Measurements from ENCODE around the gene TMEM185B.
A peak's percentile ranks its signal among the peaks of the same experiment; 100 is the strongest.
"Not testable (repeated sequence)": the region's sequence is repeated elsewhere in the genome, so short reads cannot be mapped to it uniquely, and the experiment has no call there.

The TMEM185B gene

DNA sequence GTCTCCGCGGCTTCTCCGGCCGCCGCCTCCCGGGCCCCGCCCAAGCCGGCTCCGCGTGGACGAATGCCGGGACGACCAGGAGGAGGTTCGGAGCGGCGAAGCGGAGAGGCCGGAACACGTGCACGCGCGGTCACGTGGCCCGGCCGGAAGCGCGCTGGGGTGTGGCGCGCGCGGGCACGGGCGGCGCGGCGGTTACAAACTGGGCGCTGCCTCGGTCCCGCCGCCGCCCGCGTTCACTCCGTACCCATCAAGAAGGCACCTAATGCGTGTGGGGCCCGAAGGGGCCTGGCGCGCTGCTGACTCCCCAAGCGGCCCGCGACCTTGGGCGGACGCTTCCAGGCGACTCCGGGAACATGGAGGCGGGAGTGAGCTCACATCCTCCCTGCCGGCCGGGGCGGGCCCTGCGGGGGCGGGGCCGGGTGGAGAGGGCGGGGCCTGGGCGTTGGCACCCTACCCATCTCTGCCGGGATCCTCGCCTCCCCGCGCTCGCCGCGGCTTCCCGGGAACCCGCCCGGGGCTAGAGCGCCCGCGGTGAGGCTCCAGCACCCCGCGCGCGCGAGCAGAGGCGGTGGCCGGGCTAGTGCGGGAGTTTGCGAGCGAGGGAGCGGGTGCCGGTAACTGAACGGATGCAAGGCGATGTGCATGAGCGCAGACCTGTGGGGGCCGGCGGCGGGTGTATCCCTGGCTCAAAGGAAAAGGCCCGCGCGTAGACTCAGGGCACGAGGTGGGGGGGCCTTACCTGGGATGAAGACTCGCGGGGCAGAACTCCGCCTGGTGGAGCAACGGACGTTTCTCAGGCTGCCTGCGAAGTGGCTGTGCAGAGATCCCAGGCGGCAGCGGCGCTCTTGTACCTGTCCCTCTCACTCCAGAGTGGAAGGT, at the start of gene TMEM185B:
TMEM185B (minus strand) TSS at position 367 of the 879 bp plus-strand sequence. CDS start 424 bp downstream, outside the sequence.
- peak; percentile 92 for DNase-seq

DNA sequence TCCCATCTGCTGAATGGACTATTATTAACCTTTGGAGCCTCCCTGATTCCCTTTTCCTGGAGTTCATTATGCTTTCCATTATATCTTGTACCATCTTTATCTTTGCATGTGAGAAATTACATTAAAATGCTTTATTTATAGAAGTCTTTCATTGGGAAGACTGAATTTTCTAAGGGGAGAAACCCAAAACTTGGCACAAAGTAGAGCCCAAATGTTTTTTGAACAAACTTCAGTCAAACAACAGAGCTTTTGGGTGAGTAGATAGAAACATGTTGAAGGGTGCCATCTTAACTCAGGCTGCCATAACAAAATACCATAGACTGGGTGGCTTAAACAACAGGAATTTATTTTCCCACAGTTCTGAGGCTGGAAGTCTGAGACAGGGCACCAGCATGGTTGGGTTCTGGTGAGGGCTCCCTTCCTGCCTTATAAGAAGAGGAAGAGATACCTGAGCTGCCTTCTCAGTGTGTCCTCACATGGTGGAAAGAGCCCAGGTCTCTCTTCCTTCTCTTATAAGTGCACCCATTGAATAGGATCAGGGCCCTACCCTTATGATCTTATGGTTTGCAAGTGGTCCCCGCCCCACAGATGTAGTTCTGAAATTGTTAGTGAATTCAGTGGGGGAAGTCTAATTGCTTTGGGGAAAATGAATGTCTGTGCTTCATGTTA, 48.6 kb upstream of the TMEM185B start:
- no peak for DNase-seq

DNA sequence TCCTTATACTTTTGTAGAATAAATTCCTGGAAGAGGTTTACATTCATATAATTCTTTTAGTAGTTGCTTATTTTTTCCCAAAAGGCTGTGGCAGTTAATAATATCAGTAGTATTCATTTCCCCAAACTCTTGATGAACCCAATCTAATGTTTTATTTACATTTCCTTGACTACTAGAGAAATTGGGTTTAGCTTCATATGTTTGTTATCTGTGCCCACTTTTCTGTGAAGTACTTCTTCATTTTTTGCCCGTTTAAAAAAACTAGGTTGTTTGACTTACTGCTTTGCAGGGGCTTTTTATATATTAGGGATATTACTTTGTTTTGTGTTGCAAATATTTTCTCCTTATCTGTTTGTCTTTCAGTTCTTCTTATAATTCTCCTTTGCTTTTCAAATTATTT, 46.6 kb upstream of the TMEM185B start:
- no peak for DNase-seq

DNA sequence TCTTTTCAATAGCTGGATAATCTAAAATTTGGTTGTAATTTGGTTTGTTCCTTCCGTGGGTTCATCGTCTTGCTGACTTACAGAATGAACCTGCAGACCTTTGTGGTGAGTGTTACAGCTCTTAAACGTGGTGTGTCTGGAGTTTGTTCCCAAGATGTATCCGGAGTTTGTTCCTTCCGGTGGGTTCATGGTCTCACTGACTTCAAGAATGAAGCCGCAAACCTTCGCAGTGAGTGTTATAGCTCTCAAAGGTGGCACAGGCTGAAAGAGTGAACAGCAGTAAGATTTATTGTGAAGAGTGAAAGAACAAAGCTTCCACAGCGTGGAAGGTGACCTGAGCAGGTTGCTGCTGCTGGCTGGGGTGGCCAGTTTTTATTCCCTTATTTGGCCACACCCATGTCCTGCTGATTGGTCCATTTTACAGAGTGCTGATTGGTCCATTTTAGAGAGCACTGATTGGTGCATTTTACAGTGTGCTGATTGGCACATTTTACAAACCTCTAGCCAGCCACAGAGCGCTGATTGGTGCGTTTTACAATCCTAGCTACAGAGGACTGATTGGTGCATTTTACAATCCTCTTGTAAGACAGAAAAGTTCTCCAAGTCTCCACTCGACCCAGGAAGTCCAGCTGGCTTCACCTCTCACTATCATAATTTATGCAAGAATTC, 46.0 kb upstream of the TMEM185B start:
- no peak for DNase-seq

DNA sequence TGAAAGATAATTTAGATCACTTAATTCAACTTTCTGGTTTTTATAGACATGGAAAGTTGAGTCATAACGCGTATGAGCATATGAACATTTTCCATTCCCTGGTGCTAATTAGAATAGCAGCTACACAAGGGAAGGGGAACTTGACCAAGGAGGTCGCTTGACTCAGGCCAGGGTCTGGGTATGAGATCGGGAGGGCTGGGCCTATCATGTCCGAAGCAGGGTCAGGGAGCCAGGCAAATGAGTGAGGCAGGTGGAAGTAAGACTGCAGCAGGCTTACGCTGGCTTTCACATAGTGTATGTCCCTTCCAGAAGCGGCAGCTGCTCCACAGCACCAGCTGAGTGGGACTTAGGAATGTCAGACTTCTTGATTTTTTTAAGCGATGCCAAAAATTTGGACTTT, 44.1 kb upstream of the TMEM185B start:
- DNase-seq = no peak

DNA sequence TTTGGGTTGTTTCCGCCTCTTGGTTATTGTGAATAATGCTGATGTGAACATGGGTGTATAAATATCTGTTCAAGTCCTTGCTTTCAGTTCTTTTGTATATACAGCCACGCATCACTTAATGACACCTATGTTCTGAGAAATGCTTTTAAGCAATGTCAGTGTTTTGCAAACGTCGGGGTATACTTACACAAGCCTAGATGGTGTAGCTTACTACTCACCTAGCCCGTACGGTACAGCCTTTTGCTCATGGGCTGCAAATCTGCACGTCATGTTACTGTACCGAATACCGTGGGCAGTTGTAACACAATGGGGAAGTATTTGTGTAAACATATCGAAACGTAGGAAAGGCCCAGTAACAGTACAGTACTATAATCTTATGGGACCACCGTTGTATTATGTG, 41.8 kb upstream of the TMEM185B start:
- DNase-seq = no peak

DNA sequence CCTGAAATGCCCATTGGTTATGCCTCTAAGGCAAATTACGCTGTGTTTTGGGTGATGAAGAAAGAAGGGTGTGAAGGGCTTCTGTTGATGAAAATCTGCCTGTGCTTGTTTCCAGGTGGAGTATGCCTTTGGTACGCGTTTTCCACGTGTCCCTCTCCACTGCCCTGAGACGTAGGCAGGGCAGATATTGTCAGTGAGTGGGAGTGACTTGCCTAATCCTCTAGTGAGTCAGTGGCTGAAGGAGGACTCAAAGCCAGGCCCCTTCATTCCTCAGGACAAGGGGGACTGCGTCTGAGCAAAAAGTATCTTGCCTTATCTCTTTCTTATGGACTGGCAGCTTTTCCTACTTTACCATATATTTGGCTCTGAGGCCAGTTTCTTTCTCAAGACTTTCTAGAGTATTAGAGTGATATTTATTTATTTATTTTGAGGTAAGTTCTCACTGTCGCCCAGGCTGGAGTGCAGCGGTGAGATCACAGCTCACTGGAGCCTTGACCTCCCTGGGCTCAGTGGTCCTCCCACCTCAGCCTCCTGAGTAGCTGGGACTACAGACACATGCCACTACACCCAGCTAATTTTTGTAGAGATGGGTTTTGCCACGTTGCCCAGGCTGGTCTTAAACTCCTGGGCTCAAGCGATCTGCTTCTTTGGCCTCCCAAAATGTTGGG, 39.7 kb upstream of the TMEM185B start:
- no peak for DNase-seq

DNA sequence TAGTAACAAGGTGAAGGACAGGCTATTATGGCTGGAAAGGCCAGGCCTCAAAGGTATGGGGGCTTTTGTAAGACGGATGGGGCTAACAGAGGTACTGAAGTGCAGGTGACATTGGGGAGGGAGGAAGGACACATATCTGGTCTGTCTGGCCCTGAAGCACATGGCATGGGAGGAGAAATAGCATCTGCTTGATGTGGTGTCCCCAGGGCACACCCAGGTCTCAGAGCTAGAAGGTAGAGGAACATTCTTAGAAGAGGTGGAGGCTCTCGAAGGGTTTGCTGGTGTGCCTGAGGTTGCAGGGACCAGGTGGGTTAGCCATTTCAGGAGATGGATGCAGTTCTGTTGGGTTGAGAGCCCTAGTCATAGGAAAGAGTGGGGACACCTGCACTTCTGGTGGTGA, 39.0 kb upstream of the TMEM185B start:
- DNase-seq = no peak

DNA sequence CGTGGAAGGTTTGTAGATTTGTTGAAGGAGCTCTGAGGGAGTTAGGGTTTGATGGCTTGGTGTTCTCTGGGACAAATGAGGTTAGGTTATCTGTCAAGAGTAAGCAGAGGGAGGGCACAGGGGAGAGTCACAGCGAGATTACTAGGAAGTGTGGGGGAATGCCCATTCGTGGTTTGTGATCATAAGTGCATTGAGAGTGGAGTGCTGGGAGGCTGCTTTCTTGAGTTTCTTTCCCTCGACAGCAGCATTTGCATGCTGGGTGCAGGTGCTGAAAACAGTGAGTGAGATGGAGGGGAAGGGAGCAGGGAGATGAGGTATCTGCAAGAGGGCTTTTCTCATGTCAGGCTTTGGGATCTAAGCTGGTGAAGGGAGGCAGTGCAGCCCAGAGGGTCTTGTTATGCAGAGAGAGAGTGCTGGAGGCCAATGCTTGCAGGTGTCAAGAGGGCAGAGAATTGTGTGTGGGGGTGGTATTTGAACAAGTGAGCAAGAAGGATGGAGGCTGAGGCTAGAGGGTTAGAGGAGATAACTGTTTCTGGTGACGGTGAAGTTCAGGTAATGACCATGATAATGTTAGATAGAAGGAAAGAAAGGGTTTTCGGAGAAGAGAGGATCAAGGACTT, 38.3 kb upstream of the TMEM185B start:
- DNase-seq = no peak

DNA sequence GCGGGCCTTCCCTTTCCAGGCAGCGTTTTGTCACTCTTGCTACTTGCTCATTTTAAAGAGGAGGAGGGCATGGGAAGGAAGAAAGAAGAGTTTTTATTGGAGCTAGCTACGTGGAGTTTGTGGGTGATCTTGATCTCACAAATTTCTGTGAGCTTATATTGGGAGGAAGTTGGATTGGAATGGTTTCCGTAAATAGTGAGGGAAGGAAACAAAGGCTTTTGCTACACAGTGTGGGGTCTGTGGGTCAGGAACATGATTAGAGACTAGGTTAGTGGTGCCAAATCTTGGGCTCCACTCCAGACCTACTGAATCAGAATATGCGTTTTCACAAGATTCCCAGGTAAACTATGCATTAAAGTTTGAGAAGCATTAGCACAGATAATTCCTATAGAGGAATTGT, 37.5 kb upstream of the TMEM185B start:
- no peak for DNase-seq

DNA sequence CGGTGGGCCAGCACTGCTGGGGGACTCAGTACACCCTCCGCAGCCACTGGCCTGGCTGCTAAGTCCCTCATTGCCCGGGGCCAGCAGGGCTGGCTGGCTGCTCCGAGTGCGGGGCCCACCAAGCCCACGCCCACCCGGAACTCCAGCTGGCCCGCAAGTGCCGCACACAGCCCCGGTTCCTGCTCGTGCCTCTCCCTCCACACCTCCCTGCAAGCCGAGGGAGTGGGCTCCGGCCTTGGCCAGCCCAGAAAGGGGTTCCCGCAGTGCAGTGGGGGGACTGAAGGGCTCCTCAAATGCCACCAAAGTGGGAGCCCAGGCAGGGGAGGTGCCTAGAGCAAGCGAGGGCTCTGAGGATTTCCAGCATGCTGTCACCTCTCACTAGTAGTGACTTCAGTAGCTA, 36.7 kb upstream of the TMEM185B start:
- not testable (repeated sequence) for DNase-seq

DNA sequence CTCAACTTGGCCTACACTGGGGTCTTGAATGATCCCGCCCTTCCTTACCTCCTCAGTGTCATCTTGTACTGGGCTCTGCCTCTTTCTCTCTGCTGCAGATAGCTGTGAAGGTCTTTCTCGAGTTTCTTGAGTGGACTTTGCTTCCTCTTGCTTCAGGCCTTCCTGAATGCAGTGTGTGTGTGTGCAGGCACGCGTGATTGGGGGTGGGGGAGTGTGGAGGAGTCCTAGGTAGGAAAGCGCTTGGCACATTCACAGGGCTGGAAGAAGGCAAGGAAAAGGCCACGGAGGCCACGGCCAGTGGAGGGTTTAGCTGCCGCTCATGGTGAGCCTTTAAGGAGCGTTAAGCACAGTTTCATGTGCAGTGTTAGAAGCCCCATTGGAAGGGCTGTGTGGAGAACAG, 35.0 kb upstream of the TMEM185B start:
- DNase-seq = no peak

DNA sequence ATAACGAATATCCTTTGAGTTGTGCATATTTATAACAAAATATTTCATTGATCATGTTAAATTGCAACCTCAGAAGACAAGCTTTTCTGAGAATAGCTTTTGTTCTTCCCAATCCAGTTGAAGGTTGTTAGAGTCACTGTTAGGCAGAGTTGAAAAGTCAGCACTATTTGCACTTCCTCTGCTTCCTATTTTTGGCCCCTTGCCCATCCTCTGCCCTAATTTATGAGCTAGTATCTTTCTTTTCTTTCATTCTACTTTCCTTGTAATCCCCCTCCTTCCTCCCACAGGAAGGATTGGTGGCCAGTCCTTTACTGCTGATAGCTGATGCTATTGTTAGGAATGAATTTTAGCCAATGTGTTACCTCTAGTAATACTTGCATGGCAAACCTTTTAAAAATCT, 34.3 kb upstream of the TMEM185B start:
- DNase-seq = no peak

DNA sequence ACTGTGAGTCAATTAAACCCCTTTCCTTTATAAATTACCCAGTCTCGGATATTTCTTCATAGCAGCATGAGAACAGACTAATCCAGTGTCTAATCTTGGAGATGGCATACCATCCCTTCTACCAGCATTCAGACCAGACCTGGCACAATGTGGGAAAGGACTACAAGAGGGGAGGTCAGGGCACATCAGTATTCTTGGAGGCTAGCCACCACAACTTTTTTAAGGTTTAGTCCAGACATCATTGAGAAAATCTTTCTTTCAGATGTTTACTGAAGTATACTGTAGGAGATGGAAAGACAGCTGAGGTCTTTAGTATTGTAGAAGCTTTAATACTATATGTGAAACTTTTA, 33.4 kb upstream of the TMEM185B start:
- no peak for DNase-seq

DNA sequence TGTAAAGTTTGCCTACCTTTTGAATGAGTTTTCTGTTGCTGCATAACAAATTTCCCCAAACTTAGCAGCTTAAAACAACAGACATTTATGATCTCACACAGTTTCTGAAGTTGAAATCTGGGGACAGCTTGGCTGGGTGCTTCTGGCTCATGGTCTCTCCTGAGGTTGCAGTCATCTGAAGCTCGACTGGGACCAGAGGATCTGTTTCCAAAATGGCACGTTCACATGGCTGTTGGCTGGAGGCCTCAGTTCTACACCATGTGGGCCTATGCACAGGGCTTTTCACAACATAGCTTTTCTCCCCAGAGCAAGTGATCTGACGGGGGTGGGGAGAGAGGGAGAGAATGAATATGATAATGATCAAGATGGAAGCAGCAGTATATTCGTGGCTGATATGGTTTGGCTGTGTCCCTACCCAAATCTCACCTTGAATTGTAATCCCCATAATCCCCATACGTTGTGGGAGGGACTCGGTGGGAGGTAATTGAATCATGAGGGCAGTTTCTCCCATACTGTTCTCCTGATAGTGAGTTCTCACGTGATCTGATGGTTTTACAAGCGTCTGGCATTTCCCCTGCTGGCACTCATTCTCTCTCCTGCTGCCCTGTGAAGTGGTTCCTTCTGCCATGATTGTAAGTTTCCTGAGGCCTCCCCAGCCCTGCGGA, 32.9 kb upstream of the TMEM185B start:
- no peak for DNase-seq

DNA sequence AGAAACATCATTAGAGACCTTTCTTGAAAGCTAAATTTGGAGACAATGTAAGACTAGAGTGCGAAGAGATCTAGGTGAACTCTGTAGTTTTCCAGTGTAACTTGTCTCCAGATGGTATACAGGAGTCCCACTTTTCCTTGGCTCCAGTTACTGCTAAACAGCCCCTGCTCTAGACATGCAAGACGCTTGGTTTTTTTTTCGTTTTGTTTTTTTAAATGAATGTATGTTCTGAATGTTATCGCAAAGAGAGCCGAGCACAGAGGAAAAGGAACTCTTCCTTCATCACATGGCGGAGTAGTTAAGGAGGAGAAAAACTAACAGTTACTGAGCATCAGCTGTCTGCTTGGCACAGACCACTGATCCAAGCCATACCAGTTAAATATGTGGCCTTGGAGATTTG, 31.9 kb upstream of the TMEM185B start:
- DNase-seq = no peak

DNA sequence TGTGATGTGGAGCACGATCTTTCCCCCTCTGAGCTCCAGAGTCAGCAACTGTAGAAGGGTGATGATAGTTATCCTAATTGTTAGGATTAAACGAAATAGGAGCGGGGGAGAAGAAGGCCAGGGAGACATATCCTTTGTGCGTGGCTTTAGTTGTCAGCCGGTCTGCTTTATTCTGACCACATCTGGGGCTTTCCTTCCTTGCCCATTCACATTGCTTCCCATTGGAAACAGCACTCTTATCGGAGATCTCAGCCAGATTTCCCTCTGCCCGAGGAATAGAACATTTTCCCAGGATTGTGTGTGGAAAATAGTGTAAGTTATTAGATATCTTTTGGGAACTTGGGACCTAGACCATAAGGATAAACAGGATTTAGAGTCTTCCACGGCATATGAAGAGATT, 31.0 kb upstream of the TMEM185B start:
- DNase-seq = no peak

DNA sequence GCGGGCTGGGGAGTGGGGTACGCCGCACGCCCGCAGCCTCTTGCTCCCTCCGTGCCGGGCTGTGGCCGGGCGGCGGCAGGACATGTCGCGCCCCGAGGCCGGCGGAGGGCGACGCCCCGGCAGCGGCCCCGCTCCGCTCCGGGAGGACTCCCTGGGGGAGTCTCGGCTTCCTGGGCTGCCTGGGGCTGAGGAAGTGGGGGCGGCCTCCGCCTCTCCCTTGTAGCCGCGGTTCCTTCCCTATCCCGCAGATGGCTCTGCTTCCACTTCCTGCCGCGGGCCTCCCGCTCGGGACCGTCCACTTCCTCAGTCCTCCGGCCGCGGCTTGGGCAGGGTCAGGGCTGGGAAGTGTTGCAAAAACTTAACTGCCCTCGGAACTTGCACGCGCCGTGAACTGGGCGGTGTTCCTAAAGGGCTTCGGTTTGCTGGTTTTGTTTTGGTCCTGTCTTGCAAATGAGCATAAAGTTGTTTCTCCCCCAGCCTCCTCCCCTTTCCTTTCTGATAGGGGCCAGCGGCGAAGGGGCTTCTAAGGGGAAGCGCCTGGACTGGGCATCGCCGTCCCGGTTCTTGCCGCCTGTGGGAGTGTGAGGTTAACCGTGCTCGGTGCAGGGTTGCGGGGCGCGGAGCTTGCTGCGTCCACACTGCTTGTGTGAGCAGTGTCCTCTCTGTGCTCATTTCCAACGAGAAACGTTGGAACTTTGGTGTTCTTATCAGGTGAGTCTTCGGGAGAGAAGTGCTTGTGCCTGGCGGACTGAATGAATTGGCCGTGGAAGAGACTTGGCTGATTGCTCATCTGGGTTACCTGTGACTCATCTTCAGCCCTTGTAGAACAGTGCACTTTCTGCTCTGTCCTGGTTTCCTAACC, 30.1 kb upstream of the TMEM185B start:
- peak; percentile 17 for DNase-seq

DNA sequence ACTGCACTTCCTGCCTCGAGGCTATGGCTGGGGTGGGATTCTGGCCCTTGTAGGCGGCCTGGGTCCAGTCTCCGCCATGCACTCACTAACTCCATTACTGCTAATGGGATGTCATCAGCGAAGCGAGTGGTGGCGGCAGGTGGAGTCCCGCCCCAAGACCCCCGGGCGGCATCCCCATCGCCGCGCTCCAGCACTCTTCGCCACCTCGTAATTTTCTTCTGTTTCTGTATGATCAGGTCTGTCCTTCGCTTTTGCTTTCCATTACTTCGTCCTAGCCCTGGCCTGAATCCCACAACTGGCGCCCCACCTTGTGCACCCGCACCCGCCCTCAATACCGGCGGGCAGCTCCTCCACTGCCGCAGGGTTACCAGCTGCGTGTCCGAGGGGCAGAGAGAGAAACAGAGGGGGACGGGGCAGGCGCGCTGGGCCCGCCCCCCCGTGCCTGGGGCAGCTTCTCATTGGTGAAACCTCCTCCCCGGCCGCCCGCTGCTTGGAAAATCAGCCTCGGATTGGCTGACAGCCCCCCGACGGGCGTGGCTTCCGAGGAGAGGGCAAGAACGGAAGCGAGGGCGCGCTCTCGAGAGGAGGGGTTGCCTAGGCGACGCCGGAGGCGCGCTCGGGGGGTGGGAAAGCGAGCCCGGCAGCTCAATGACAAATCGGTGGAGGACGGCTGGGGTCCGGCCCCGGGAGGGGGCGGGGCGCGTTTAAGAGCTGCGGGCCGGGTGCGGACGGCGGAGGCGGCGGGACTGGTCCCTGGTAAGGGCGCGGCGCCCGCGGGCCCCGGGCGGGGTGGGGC, 29.2 kb upstream of the TMEM185B start, which contains the start of gene RALB:
RALB (plus strand) TSS at position 628 of the 796 bp plus-strand sequence. CDS start 25,813 bp downstream, outside the sequence.
- peak; percentile 98 for DNase-seq

DNA sequence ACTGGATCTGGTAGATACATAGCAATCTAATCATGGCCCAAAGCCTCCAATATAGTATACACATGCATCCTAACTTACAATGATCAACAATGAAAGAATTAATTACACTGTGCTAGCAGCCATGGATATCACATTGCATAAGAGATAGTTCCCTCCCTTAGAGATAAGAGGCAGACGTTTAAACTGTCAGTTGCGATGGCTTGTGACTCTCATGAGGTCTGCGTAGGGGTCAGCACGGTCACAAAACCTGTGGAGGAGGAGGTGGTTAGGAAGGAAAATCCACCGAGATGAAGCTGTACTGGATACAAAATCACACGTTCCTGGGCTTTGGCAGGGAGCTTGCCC, 28.7 kb upstream of the TMEM185B start:
- no peak for DNase-seq
